Thymus (tissue), 2 donors: ENCODE measurements around the gene TAF7L. TPM values are rescaled to one million over a fixed set of nuclear protein-coding genes. Genes with fewer than 3 reads are reported as not detected.

Experiments
- polyA plus RNA-seq: library from polyadenylated mRNA; stranded (reverse); fragments of 200-250 nt; gene quantifications from one replicate; pipeline ENCODE4 v1.2.3, GENCODE V29; 2013
- total RNA-seq: library from RNA; stranded (reverse); fragments of 120-200 nt; gene quantifications from one replicate; pipeline ENCODE4 v1.2.4, GENCODE V29; 2013
- donor health status: healthy.

The TAF7L gene
- total and polyA plus RNA-seq, 2 donors = 0.19 to 0.59 TPM

Other genes starting within 250 kb of the TAF7L start
- gene TRMT2B, start 239.2 kb downstream of the TAF7L start, total RNA-seq = 15.3 TPM
- gene TRMT2B, start 239.2 kb downstream of the TAF7L start, polyA plus RNA-seq = 15.7 TPM
- gene TMEM35A, start 212.5 kb downstream of the TAF7L start, total RNA-seq = 0.19 TPM
- gene TMEM35A, start 212.5 kb downstream of the TAF7L start, polyA plus RNA-seq = 0.48 TPM
- 9.7 TPM for gene CENPI, start 193.1 kb downstream of the TAF7L start, total RNA-seq
- gene CENPI, start 193.1 kb downstream of the TAF7L start, polyA plus RNA-seq = 0.66 TPM
- gene DRP2, start 71.5 kb downstream of the TAF7L start, total RNA-seq = 4.7 TPM
- 0.64 TPM for gene DRP2, start 71.5 kb downstream of the TAF7L start, polyA plus RNA-seq
- gene TIMM8A, start 57.4 kb upstream of the TAF7L start, total RNA-seq = 4.4 TPM
- 10.5 TPM for gene TIMM8A, start 57.4 kb upstream of the TAF7L start, polyA plus RNA-seq
- gene BTK, start 94.9 kb upstream of the TAF7L start, total RNA-seq = 6.5 TPM
- gene BTK, start 94.9 kb upstream of the TAF7L start, polyA plus RNA-seq = 14.6 TPM
- 2,714 TPM for gene RPL36A, start 99.7 kb upstream of the TAF7L start, total RNA-seq
- gene RPL36A, start 99.7 kb upstream of the TAF7L start, polyA plus RNA-seq = 3,361 TPM
- gene GLA, start 116.6 kb upstream of the TAF7L start, total RNA-seq = 29.5 TPM
- gene GLA, start 116.6 kb upstream of the TAF7L start, polyA plus RNA-seq = 43.4 TPM
- gene HNRNPH2, start 116.9 kb upstream of the TAF7L start, total RNA-seq = 75.1 TPM
- gene HNRNPH2, start 116.9 kb upstream of the TAF7L start, polyA plus RNA-seq = 74.8 TPM
- gene ARMCX4, start 194.1 kb upstream of the TAF7L start, total RNA-seq = 1.8 TPM
- gene ARMCX4, start 194.1 kb upstream of the TAF7L start, polyA plus RNA-seq = 6.4 TPM